Sigmoid colon (tissue), 4 donors: Measurements from ENCODE around the gene SLC25A13.

Experiments used
- CTCF ChIP-seq, 4 experiments: fragments of 450-650 bp in 3 of 4; fragments of 200-600 bp in 1 of 4; IDR thresholded peaks; one replicate each; pipeline ENCODE4 v1.5.1; 2016 to 2019; ENCODE audit warnings: antibody characterized with exemption in 4 of 4, mild to moderate bottlenecking in 3 of 4, moderate library complexity in 2 of 4
- EP300 ChIP-seq, 4 donors: sonication (generic); formaldehyde crosslinking; IDR thresholded peaks; one replicate each; pipeline ENCODE4 v1.6.1; 2017; ENCODE audit warnings: antibody characterized with exemption in 4 of 4
- POLR2A ChIP-seq, 2 donors: fragments of 450-650 bp; IDR thresholded peaks; one replicate each; pipeline ENCODE4 v1.6.1; 2016; ENCODE audit warnings: antibody characterized with exemption in 2 of 2, mild to moderate bottlenecking in 2 of 2, moderate library complexity in 2 of 2

GRCh38 chr7:96359876-96360275, 38.0 kb upstream of the SLC25A13 start:
- TF ChIP-seq CTCF (IDR thresholded peaks at IDR 0.05), result no peak
- no peak for TF ChIP-seq EP300 (IDR thresholded peaks at IDR 0.05)
- TF ChIP-seq POLR2A (IDR thresholded peaks at IDR 0.05), result no peak
